ENCODE measurements around the gene NRN1L. TPM values are rescaled to one million over a fixed set of nuclear protein-coding genes. Genes with fewer than 3 reads are reported as not detected.

NRN1L gene
- total RNA-seq, 1 donor from 2014 or later = 1.6 TPM

DNA sequence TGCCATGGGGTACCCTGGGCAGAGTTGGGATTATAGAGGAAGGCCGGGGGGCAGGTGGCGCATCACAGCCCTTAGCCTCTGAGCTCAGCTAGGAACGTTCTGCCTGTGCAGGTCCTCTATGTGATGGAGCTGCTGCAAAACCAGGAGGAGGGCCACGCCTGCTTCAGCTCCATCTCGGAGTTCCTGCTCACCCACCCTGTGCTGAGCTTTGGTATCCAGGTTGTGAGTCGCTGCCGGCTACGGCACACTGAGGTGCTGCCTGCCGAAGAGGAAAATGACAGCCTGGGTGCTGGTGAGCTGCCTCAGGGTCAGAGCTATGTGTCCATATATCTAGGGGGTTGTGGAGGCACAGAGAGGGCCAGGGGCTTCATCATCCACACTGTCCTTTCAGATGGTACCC lies 5.8 kb upstream of the NRN1L start:
- ATAC-seq = no peak
- DNase-seq (ENCODE audit: low spot score) = no peak
- intact Hi-C loops (cut with DNase I) = no loop called here

DNA sequence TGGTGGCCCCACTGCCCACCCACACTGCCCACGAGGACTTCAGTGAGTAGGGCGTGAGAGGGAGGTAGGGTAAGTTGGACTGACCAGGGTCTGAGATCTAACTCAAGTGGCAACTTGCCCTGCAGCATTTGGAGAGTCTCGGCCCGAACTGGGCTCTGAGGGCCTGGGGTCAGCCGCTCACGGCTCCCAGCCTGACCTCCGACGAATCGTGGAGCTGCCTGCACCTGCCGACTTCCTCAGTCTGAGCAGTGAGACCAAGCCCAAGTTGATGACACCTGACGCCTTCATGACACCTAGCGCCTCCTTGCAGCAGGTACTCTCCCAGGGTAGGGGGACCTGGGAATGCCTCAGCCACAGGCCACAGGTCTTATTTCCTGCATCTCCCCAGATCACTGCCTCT lies 5.2 kb upstream of the NRN1L start:
- DNase-seq (ENCODE audit: low spot score) (no peak), ATAC-seq (no peak)
- intact Hi-C loops (cut with DNase I) = no loop called here

DNA sequence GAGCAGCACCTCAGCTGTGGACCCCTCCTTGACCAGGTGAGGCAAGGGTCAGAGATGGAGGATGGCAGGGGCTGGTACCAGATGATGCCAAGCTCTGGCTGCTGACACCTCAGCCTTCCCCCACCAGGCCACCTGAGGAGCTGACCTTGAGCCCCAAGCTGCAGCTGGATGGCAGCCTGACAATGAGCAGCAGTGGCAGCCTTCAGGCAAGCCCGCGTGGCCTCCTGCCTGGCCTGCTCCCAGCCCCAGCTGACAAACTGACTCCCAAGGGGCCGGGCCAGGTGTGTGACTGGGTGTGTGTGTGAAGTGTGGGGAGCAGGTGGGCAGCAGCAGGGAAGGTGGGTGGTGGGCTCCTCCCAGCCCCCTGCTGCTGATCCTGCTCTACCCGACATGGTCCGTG lies 4.7 kb upstream of the NRN1L start:
- DNase-seq (ENCODE audit: low spot score) (no peak), ATAC-seq (no peak)
- intact Hi-C loops (cut with DNase I) = loop anchor here (5.0 kb wide), 1 partner anchor 47 kb away; no protein-coding TSS in a partner anchor

DNA sequence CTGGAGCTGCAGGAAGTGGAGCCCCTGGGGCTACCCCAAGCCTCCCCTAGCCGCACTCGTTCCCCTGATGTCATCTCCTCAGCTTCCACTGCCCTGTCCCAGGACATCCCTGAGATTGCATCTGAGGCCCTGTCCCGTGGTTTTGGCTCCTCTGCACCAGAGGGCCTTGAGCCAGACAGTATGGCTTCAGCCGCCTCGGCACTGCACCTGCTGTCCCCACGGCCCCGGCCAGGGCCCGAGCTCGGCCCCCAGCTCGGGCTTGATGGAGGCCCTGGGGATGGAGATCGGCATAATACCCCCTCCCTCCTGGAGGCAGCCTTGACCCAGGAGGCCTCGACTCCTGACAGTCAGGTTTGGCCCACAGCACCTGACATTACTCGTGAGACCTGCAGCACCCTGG lies 4.1 kb upstream of the NRN1L start:
- ATAC-seq (no peak), DNase-seq (ENCODE audit: low spot score) (no peak)
- intact Hi-C loops (cut with DNase I) = loop anchor here (5.0 kb wide), 1 partner anchor 47 kb away; no protein-coding TSS in a partner anchor

DNA sequence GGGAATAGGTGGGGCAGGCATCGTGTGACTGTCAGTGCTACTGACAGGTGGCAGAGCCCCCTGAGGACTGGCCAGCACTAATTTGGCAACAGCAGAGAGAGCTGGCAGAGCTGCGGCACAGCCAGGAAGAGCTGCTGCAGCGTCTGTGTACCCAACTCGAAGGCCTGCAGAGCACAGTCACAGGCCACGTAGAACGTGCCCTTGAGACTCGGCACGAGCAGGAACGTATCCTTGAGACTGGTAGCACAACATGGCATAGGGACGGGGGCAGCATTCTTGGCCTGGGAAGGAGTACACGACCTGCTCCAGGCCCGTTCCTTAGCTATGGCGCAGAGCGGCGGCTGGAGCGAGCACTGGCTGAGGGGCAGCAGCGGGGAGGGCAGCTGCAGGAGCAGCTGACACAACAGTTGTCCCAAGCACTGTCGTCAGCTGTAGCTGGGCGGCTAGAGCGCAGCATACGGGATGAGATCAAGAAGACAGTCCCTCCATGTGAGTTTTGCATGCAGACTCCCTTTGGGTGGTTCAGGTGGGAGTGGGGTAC lies 3.0 kb upstream of the NRN1L start:
- intact Hi-C loops (cut with DNase I) = loop anchor here (5.0 kb wide), 1 partner anchor 46 kb away; no protein-coding TSS in a partner anchor
- ATAC-seq = no peak
- DNase-seq (ENCODE audit: low spot score) = no peak

DNA sequence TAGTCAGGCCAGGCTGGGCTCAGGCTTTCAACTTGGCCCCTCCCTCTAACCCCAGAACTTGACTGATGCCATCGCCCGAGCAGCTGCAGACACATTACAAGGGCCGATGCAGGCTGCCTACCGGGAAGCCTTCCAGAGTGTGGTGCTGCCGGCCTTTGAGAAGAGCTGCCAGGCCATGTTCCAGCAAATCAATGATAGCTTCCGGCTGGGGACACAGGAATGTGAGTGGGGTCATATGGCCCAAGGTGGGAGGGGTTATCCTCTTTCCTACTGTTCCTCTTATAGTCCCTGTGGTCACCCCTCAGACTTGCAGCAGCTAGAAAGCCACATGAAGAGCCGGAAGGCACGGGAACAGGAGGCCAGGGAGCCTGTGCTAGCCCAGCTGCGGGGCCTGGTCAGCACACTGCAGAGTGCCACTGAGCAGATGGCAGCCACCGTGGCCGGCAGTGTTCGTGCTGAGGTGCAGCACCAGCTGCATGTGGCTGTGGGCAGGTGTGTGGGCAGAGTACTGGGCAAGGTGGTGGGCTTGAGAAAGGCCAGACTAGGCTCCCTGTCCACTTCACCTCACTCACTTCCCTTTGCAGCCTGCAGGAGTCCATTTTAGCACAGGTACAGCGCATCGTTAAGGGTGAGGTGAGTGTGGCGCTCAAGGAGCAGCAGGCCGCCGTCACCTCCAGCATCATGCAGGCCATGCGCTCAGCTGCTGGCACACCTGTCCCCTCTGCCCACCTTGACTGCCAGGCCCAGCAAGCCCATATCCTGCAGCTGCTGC lies 2.1 kb upstream of the NRN1L start:
- ATAC-seq (no peak), DNase-seq (ENCODE audit: low spot score) (no peak)
- intact Hi-C loops (cut with DNase I) = loop anchor here (5.0 kb wide), 1 partner anchor 45 kb away; no protein-coding TSS in a partner anchor

DNA sequence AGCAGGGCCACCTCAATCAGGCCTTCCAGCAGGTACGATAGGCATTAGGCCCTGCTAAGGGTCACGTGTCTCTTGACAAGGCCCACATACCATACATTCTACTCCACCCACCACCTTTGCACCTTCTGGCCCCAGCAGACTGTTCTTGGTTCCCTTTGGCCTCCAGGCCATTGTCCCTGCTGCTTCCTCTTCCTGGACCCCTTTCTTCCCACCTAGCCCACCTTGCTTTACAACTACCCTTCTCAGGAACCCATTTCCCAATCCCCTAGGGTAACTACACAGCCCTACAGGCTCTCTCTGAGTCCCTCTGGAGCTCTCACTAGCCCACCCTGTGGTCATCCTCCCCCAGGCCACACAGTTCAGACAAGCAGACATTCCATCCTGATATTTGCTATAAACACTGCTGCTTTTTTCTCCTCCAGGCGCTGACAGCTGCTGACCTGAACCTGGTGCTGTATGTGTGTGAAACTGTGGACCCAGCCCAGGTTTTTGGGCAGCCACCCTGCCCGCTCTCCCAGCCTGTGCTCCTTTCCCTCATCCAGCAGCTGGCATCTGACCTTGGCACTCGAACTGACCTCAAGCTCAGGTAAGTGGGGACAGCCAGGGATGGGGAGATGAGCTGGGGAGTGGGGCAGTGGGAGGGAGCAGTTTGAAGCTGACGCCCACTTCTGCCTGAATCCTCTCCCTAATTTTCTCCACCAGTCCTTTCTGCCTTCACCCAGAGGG lies 1.4 kb upstream of the NRN1L start:
- intact Hi-C loops (cut with DNase I) = loop anchor here (5.0 kb wide), 1 partner anchor 44 kb away; no protein-coding TSS in a partner anchor
- DNase-seq (ENCODE audit: low spot score) = no peak
- ATAC-seq = no peak

DNA sequence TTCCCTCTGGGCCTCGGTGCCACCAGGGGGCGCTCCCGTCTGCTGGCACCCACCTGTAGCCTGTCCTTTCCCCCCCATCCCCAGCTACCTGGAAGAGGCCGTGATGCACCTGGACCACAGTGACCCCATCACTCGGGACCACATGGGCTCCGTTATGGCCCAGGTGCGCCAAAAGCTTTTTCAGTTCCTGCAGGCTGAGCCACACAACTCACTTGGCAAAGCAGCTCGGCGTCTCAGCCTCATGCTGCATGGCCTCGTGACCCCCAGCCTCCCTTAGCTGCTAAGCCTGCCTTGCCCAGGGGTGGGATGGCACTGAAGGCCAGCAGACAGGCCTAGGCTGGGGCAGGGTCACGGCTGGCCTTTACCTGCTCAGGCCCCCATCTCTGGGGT lies 818 bp upstream of the NRN1L start:
- intact Hi-C loops (cut with DNase I) = loop anchor here (5.0 kb wide), 1 partner anchor 43 kb away; no protein-coding TSS in a partner anchor
- ATAC-seq (peak; percentile 78), DNase-seq (ENCODE audit: low spot score) (peak; percentile 74)

DNA sequence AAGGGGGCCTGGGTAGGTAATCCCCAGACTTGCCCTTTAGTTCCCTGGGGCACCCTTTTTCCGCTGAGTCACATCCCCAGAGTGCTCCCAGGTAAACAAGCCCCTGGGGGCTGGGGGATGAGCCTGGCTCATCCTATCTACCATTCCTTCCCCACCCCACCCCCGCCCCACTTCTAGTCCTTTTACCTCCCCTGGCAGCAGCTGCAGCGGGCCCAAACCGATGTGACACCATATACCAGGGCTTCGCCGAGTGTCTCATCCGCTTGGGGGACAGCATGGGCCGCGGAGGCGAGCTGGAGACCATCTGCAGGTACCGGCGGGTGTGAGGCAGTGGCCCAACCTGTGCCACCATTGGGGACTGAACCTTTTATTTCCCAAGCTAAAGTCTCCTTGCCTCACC lies 860 bp downstream of the NRN1L start:
- DNase-seq (ENCODE audit: low spot score) (no peak), ATAC-seq (no peak)
- intact Hi-C loops (cut with DNase I) = no loop called here

DNA sequence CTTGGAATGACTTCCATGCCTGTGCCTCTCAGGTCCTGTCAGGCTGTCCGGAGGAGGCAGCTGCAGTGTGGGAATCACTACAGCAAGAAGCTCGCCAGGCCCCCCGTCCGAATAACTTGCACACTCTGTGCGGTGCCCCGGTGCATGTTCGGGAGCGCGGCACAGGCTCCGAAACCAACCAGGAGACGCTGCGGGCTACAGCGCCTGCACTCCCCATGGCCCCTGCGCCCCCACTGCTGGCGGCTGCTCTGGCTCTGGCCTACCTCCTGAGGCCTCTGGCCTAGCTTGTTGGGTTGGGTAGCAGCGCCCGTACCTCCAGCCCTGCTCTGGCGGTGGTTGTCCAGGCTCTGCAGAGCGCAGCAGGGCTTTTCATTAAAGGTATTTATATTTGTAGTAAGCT lies 1.3 kb downstream of the NRN1L start:
- no peak for ATAC-seq
- intact Hi-C loops (cut with DNase I) = no loop called here
- no peak for DNase-seq (ENCODE audit: low spot score)

DNA sequence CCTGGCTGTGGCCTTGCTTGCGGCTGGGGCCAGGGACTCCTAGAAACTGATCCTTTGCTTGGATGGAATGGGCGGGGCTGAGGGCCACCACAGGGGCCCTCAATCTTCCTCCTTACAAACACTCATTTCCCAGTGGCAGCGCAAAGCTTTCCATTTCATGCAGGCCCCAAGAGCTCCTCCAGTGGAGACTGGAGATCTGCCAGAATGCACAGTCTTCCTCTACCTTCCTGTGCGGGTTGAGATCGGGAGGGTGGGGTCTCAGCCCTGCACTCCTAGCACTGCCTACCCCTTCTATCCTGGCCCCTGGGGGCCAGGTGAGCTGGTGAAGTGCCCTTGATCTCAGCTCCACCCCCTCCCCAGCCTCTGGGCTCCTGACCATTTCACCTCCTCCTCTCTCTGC lies 1.7 kb downstream of the NRN1L start:
- no peak for ATAC-seq
- intact Hi-C loops (cut with DNase I) = no loop called here

DNA sequence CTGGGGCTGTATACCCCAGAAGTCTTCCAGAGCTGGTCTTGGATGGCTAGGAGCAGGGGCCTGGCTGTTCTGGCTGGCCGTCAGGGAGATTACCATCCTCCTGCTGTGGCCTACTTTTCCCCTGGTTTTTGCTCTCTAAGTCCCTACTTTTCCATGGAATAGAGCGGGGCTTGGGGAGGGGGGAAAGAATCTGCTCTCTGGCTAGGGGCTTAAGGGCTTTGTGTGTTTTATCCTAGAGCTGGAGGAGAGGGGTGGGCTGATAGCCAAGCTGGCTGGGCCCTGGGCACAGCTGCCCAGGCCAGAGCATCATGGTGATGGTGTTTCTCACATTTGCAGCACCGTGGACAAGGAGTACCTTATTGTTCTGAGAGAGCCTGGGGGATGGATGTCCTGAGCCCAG lies 3.6 kb downstream of the NRN1L start:
- ATAC-seq (no peak), DNase-seq (ENCODE audit: low spot score) (no peak)
- intact Hi-C loops (cut with DNase I) = no loop called here

More for the DNA sequence above, 1.7 kb downstream of the NRN1L start:
- DNase-seq (ENCODE audit: low spot score) = no peak

DNA sequence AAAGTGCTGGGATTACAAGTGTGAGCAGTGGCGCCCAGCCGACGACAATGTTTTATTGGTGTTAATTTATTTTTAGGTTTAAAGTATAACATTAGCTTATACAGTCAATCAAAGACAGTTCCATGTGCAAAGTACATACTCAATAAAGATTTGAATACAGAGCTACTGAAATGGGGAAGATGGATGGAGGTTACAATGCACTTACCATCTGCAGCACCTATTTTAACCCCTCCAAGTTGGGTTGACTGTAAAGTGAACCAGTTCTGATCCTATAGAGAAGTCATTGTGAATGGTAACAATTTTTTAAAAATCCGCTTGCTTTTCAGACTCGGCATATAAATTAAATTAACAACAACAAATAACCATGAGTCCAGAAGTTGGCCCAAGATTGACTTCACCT lies 7.7 kb downstream of the NRN1L start:
- ATAC-seq (no peak), DNase-seq (ENCODE audit: low spot score) (no peak)
- intact Hi-C loops (cut with DNase I) = no loop called here

DNA sequence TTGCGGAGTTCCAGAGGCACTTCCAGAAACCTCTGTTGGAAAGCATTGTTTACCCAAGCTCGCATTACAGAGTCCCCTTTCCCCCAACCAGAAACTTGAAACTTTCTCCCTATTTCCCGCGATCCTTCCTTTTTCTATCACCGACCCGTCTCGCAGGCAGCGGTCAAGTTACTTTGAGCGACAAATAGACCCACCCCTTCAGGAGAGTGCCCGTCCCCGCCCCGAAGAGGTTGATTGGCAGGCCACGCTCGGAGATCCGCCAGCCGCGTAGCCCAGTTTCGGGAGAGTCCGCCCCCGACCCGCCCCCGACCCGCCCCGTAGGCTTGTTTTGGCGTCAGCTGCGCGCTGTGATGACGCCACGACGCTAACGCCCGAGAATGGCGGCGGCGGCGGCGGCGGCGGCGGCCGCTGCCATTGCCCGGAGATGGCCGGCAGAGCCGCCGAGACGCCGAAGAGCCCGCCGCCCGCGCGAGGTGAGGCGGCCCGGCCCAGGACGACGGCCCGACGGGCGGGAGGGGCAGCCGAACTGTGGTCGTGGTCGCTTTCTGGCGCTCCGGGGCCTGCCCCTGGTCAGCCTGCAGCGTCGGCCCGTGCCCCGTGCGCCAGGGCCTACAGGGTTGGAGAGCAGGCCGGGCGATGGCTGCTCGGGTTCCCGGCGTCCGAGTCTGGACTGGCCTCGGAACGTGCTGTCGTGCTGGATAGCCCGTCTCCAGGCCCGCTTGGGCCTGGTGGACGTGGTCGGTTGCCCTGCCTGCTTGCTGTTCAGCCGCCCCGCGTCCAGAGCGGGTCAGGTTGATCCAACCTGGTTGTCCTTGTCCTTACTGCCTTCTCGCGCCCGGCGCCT lies 8.4 kb downstream of the NRN1L start, which contains the start of gene PSKH1:
Gene PSKH1 (plus strand): TSS at position 356 of the 844 bp plus-strand sequence. CDS start 15,496 bp downstream, outside the sequence.
- DNase-seq (ENCODE audit: low spot score) = peak; percentile 98
- intact Hi-C loops (cut with DNase I) = no loop called here
- ATAC-seq = peak; percentile 94

DNA sequence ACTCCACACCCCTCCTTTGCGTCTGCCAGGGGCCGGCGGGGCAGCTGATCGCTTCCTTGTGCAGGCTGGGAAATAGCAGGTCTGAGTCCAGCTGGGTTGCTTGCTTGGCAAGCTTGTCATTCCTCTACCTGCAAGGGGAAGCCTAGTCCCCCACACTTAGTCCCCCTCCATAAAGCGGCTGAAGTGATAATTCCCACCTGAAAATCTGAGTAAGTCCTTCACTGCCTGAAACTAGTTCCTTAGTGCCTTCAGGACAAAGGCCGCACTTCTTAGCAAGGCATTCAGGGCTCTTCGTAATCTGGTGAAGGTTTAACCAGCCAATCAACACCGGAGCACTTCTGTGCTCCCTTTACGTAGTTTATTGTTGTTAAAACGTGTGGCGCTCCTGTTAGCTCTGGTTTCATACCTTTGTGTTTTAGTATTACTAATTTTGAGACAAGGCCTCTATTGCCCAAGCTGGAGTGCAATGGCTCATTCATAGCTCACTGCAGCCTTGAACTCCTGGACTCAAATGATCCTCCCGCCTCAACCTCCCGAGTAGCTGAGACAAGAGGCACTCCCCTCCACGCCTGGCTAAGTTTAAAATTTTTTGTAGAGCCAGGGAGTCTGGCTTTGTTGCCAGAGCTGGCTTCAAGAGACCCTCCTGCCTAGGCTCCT lies 9.2 kb downstream of the NRN1L start:
- intact Hi-C loops (cut with DNase I) = no loop called here
- no peak for ATAC-seq
- no peak for DNase-seq (ENCODE audit: low spot score)

DNA sequence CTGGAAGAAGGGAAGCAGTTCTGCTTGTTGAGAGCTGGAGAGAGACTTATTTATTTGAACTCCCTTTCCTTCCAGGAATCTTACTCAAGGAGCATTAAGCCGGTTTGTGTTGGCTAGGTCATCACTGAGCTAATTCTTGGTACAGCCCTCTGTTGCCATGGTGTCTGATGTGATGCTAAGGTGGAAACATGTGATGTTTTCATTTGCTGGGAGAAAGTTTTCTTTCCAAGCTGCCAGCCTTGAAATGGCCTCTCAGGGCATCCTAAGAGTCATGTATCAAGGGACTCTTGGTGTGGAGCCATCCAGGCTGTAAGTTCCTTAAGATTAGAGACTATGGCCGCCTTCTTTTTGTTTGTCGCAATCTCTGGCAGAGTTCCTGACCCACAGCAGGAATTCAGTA lies 12.5 kb downstream of the NRN1L start:
- DNase-seq (ENCODE audit: low spot score) = no peak
- intact Hi-C loops (cut with DNase I) = no loop called here
- peak; percentile 92 for ATAC-seq

DNA sequence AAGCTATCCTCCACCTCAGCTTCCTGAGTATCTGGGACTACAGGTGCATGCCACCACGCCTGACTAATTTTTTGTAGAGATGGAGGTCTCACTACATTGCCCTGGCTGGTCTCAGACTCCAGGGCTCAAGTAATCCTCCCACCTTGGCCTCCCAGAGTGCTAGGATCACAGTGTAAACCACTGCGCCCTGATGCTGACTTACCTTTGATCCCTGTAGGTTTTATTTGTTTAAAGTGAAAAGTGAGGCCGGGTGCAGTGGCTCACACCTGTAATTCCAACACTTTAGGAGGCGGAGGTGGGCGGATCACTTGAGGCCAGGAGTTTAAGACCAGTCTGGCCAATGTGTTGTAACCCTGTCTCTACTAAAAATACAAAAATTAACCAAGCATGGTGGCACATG lies 17.0 kb downstream of the NRN1L start:
- no peak for ATAC-seq
- intact Hi-C loops (cut with DNase I) = no loop called here
- no peak for DNase-seq (ENCODE audit: low spot score)

DNA sequence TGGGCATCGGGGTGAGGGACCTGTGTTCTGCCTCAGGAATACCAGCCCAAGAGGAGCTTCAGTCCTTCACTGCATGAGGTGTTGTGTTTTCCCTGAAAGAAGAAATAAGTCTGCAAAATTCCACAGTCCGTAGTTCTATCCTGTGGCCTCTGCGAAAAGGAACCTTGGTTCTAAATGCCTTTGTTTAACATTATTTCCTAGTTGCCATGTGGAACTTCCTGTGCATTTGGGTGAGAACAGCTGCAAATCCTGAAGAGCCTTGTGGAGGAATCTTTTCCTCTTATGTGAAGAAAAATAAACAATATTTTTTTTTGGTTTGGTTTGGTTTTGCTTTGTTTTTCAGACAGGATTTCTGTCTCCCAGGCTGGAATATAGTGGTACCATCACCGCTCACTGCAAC lies 18.1 kb downstream of the NRN1L start:
- no peak for DNase-seq (ENCODE audit: low spot score)
- intact Hi-C loops (cut with DNase I) = no loop called here
- ATAC-seq = no peak

Data from sciatic nerve (tissue), 2 donors.